ENCODE data around the gene NDC80.

- TF ChIP-seq CTCF (IDR thresholded peaks at IDR 0.05): no peak
- TF ChIP-seq POLR2A (IDR thresholded peaks at IDR 0.05): no peak
These were observed 35.3 kb upstream of the NDC80 start for GRCh38 chr18:2536063-2536462.

All from testis (tissue), 2 donors.